ENCODE results near the gene STK11. TPM values are rescaled to one million over a fixed set of nuclear protein-coding genes. Genes with fewer than 3 reads are reported as not detected.

Gene STK11
- total RNA-seq, 1 experiment from 2014 or later = 99.0 TPM

- DNase-seq = peak; percentile 82
- peaks cover 15% of the 10 kb centered on the region for H3K36me3 ChIP-seq (replicated peaks; ENCODE audit: control insufficient read depth, insufficient read depth, low read length)
- peak overlapping the region; percentile 93 for H3K4me3 ChIP-seq (ENCODE audit: insufficient read depth, low read depth, low read length)
- H3K27me3 ChIP-seq (ENCODE audit: control insufficient read depth, insufficient read depth, low read length) = no peaks in the 10 kb centered on the region
Observed at GRCh38 chr19:1251330-1252220, 46.0 kb downstream of the STK11 start.

- no peak for DNase-seq
- Histone ChIP-seq H3K4me3 (ENCODE audit: insufficient read depth, low read depth, low read length) (peak overlapping the region; percentile 93), H3K27me3 (ENCODE audit: control insufficient read depth, insufficient read depth, low read length) (no peaks in the 10 kb centered on the region), H3K36me3 (replicated peaks; ENCODE audit: control insufficient read depth, insufficient read depth, low read length) (peaks cover 17% of the 10 kb centered on the region)
Observed at GRCh38 chr19:1252221-1252820, 46.7 kb downstream of the STK11 start.

GRCh38 chr19:1252821-1253513, 47.4 kb downstream of the STK11 start:
- Histone ChIP-seq H3K27me3 (ENCODE audit: control insufficient read depth, insufficient read depth, low read length) (no peaks in the 10 kb centered on the region), H3K36me3 (replicated peaks; ENCODE audit: control insufficient read depth, insufficient read depth, low read length) (peaks cover 19% of the 10 kb centered on the region), H3K4me3 (ENCODE audit: insufficient read depth, low read depth, low read length) (peak overlapping the region; percentile 93; the same call in 1 of the 2 replicates)
- no peak for DNase-seq

- no peak for DNase-seq
- Histone ChIP-seq H3K27me3 (ENCODE audit: control insufficient read depth, insufficient read depth, low read length) (no peaks in the 10 kb centered on the region), H3K36me3 (replicated peaks; ENCODE audit: control insufficient read depth, insufficient read depth, low read length) (peaks cover 19% of the 10 kb centered on the region)
Observed at GRCh38 chr19:1253514-1254080, 48.0 kb downstream of the STK11 start.

GRCh38 chr19:1254081-1254527, 48.5 kb downstream of the STK11 start:
- Histone ChIP-seq H3K4me3 (ENCODE audit: insufficient read depth, low read depth, low read length) (no peak overlapping the region), H3K36me3 (replicated peaks; ENCODE audit: control insufficient read depth, insufficient read depth, low read length) (peaks cover 19% of the 10 kb centered on the region), H3K27me3 (ENCODE audit: control insufficient read depth, insufficient read depth, low read length) (no peaks in the 10 kb centered on the region)
- no peak for DNase-seq

More at GRCh38 chr19:1253514-1254080, 48.0 kb downstream of the STK11 start:
- H3K4me3 ChIP-seq (ENCODE audit: insufficient read depth, low read depth, low read length) = no peak overlapping the region

- no peak for DNase-seq
- Histone ChIP-seq H3K27me3 (ENCODE audit: control insufficient read depth, insufficient read depth, low read length) (no peaks in the 10 kb centered on the region), H3K4me3 (ENCODE audit: insufficient read depth, low read depth, low read length) (no peak overlapping the region), H3K36me3 (replicated peaks; ENCODE audit: control insufficient read depth, insufficient read depth, low read length) (peaks cover 19% of the 10 kb centered on the region)
Observed at GRCh38 chr19:1254530-1255185, 49.1 kb downstream of the STK11 start.

GRCh38 chr19:1255186-1256161, 49.9 kb downstream of the STK11 start:
- Histone ChIP-seq H3K36me3 (replicated peaks; ENCODE audit: control insufficient read depth, insufficient read depth, low read length) (peaks cover 19% of the 10 kb centered on the region), H3K27me3 (ENCODE audit: control insufficient read depth, insufficient read depth, low read length) (no peaks in the 10 kb centered on the region), H3K4me3 (ENCODE audit: insufficient read depth, low read depth, low read length) (no peak overlapping the region)
- no peak for DNase-seq

- DNase-seq = no peak
- Histone ChIP-seq H3K36me3 (replicated peaks; ENCODE audit: control insufficient read depth, insufficient read depth, low read length) (peaks cover 19% of the 10 kb centered on the region), H3K27me3 (ENCODE audit: control insufficient read depth, insufficient read depth, low read length) (no peaks in the 10 kb centered on the region), H3K4me3 (ENCODE audit: insufficient read depth, low read depth, low read length) (no peak overlapping the region)
Observed at GRCh38 chr19:1256646-1257474, 51.3 kb downstream of the STK11 start.

- Histone ChIP-seq H3K4me3 (ENCODE audit: insufficient read depth, low read depth, low read length) (no peak overlapping the region), H3K36me3 (replicated peaks; ENCODE audit: control insufficient read depth, insufficient read depth, low read length) (peaks cover 19% of the 10 kb centered on the region), H3K27me3 (ENCODE audit: control insufficient read depth, insufficient read depth, low read length) (no peaks in the 10 kb centered on the region)
- no peak for DNase-seq
Observed at GRCh38 chr19:1257475-1258162, 52.0 kb downstream of the STK11 start.

- DNase-seq = no peak
- Histone ChIP-seq H3K4me3 (ENCODE audit: insufficient read depth, low read depth, low read length) (no peak overlapping the region), H3K36me3 (replicated peaks; ENCODE audit: control insufficient read depth, insufficient read depth, low read length) (peaks cover 19% of the 10 kb centered on the region), H3K27me3 (ENCODE audit: control insufficient read depth, insufficient read depth, low read length) (no peaks in the 10 kb centered on the region)
Observed at GRCh38 chr19:1258163-1258492, 52.5 kb downstream of the STK11 start.

- H3K36me3 ChIP-seq (replicated peaks; ENCODE audit: control insufficient read depth, insufficient read depth, low read length) = peaks cover 19% of the 10 kb centered on the region
- H3K27me3 ChIP-seq (ENCODE audit: control insufficient read depth, insufficient read depth, low read length) = no peaks in the 10 kb centered on the region
- DNase-seq = no peak
- no peak overlapping the region for H3K4me3 ChIP-seq (ENCODE audit: insufficient read depth, low read depth, low read length)
Observed at GRCh38 chr19:1258707-1259205, 53.2 kb downstream of the STK11 start.
